Endothelial cell of umbilical vein (primary cell): ENCODE data around the gene LITAFD. TPM values are rescaled to one million over a fixed set of nuclear protein-coding genes. Genes with fewer than 3 reads are reported as not detected.

ENCODE experiments used
- BruUV-seq: library from RNA; stranded (reverse); fragments of 400-500 nt; replicated peaks from 2 replicates; lab custom pipeline; 2021; lab: Mats Ljungman, UMichigan
- CTCF ChIA-PET: fragments of 300-600, 350-600 bp; sonication (Branson Sonifier 250); formaldehyde crosslinking; loops from one replicate; lab custom pipeline; 2021; ENCODE audit warnings: antibody characterized with exemption, inconsistent platforms; lab: Charles Lee
- POLR2A ChIA-PET: fragments of 300-600, 350-600 bp; sonication (Branson Sonifier 250); formaldehyde crosslinking; loops from one replicate; lab custom pipeline; 2021; ENCODE audit warnings: antibody characterized with exemption, inconsistent platforms; lab: Charles Lee
- DNase-seq: peaks from one replicate; pipeline ENCODE4 v3.0.0-alpha.2; 2011; ENCODE audit warnings: low read depth, low spot score
- FAIRE-seq: peaks from 2 replicates; lab custom pipeline; 2011; peaks lifted over from hg19 to GRCh38; lab: Jason Lieb, UNC
- H2AFZ ChIP-seq: 2 replicates; pipeline ENCODE4 v1.6.0; 2012; ENCODE audit warnings: low read depth, low read length, control low read depth, inconsistent platforms
- H3K27ac ChIP-seq: 2 replicates; pipeline ENCODE4 v1.5.1; 2011; ENCODE audit warnings: low read depth, mild to moderate bottlenecking, control low read depth, low read length, moderate library complexity; ENCODE audit not compliant: insufficient read depth
- H3K27me3 ChIP-seq, 2 experiments: 2 replicates each; pipeline versions ENCODE4 v1.6.0 to v1.6.1; 2011; ENCODE audit warnings: low read length in 2 of 2, mixed read lengths in 1 of 2; ENCODE audit not compliant: control insufficient read depth in 2 of 2, insufficient read depth in 2 of 2
- H3K36me3 ChIP-seq, 2 experiments: 2 replicates in 1 of 2; 3 replicates in 1 of 2; pipeline ENCODE4 v1.5.1; 2011; ENCODE audit warnings: low read length in 2 of 2, mild to moderate bottlenecking in 1 of 2, moderate library complexity in 1 of 2; ENCODE audit not compliant: control insufficient read depth in 2 of 2, insufficient read depth in 2 of 2; ENCODE audit errors: extremely low read depth in 1 of 2
- H3K4me1 ChIP-seq: 3 replicates; pipeline ENCODE4 v1.5.1; 2011; ENCODE audit warnings: mild to moderate bottlenecking, low read length; ENCODE audit not compliant: control insufficient read depth, insufficient read depth; ENCODE audit errors: extremely low read depth
- H3K4me2 ChIP-seq: 2 replicates; pipeline ENCODE4 v1.6.1; 2011; ENCODE audit warnings: low read length, control low read depth, mixed read lengths; ENCODE audit not compliant: insufficient read depth
- H3K4me3 ChIP-seq, 3 experiments: fragments of 200-600 bp in 1 of 3; sonication (generic), shearing (Covaris generic) in 1 of 3; replicated peaks in 1 of 3; 2 replicates each; pipeline ENCODE4 v1.5.1; 2011 to 2016; ENCODE audit warnings: control low read depth in 3 of 3, low read length in 3 of 3, mild to moderate bottlenecking in 2 of 3, inconsistent platforms in 1 of 3, low read depth in 1 of 3, moderate library complexity in 1 of 3; ENCODE audit not compliant: insufficient read depth in 1 of 3
- H3K79me2 ChIP-seq: 2 replicates; pipeline ENCODE4 v1.6.0; 2012; ENCODE audit warnings: low read length, inconsistent platforms; ENCODE audit not compliant: control insufficient read depth, insufficient read depth
- H3K9ac ChIP-seq: replicated peaks from 2 replicates; pipeline ENCODE3; 2011; ENCODE audit warnings: low read length, control low read depth; ENCODE audit not compliant: insufficient read depth; ENCODE audit errors: extremely low read depth
- H3K9me1 ChIP-seq: replicated peaks from 3 replicates; pipeline ENCODE4 v1.6.0; 2011; ENCODE audit warnings: mild to moderate bottlenecking, low read length; ENCODE audit not compliant: control insufficient read depth, insufficient read depth; ENCODE audit errors: extremely low read depth
- H3K9me3 ChIP-seq: replicated peaks from 2 replicates; pipeline ENCODE4 v1.5.1; 2012; ENCODE audit warnings: low read length, inconsistent platforms; ENCODE audit not compliant: control insufficient read depth, insufficient read depth
- H4K20me1 ChIP-seq: replicated peaks from 2 replicates; pipeline ENCODE3; 2011; ENCODE audit warnings: mild to moderate bottlenecking, low read length; ENCODE audit not compliant: control insufficient read depth, insufficient read depth; ENCODE audit errors: extremely low read depth
- CTCF ChIP-seq, 2 donors: IDR thresholded peaks; 1 replicate in 1 of 2; 2 replicates in 1 of 2; pipeline ENCODE4 v1.5.1; 2011; ENCODE audit warnings: low read length in 2 of 2, mild to moderate bottlenecking in 2 of 2, moderate library complexity in 2 of 2, control low read depth in 1 of 2, inconsistent platforms in 1 of 2, low read depth in 1 of 2; ENCODE audit not compliant: insufficient read depth in 1 of 2; ENCODE audit errors: extremely low read depth in 1 of 2
- EZH2 ChIP-seq: IDR thresholded peaks from 2 replicates; pipeline ENCODE4 v1.6.1; 2012; ENCODE audit warnings: borderline replicate concordance, low read depth, mild to moderate bottlenecking, moderate library complexity, low read length, inconsistent platforms; ENCODE audit not compliant: severe bottlenecking
- FOS ChIP-seq: IDR thresholded peaks from 2 replicates; pipeline ENCODE4 v1.6.1; 2011; ENCODE audit warnings: mild to moderate bottlenecking, low read length, moderate library complexity, borderline replicate concordance; ENCODE audit not compliant: insufficient read depth
- GATA2 ChIP-seq: IDR thresholded peaks from 2 replicates; pipeline ENCODE4 v1.7.0; 2011; ENCODE audit warnings: low read depth, mild to moderate bottlenecking, moderate library complexity, mixed read lengths, low read length; ENCODE audit not compliant: insufficient read length, insufficient read depth
- JUN ChIP-seq: IDR thresholded peaks from 2 replicates; pipeline ENCODE4 v1.6.1; 2011; ENCODE audit warnings: borderline replicate concordance, low read depth; ENCODE audit not compliant: insufficient read length, insufficient read depth
- MAX ChIP-seq: IDR thresholded peaks from 2 replicates; pipeline ENCODE4 v1.6.1; 2011; ENCODE audit not compliant: insufficient read depth, insufficient read length
- MYC ChIP-seq: IDR thresholded peaks from one replicate; pipeline ENCODE4 v1.6.1; 2011; ENCODE audit warnings: mild to moderate bottlenecking, low read depth, low read length
- POLR2A ChIP-seq: IDR thresholded peaks from 2 replicates; pipeline ENCODE4 v1.6.1; 2012; ENCODE audit warnings: low read depth, mild to moderate bottlenecking, control low read depth, low read length
- POLR2AphosphoS5 ChIP-seq: IDR thresholded peaks from 2 replicates; pipeline ENCODE4 v1.6.1; 2012; ENCODE audit warnings: low read depth, mild to moderate bottlenecking, control low read depth, low read length, moderate library complexity; ENCODE audit not compliant: insufficient read depth
- dilution Hi-C: fragments of 300-500 bp; cut with MboI; formaldehyde crosslinking; loops from one replicate; pipeline ENCODE4 v1.15.0; 2019; ENCODE audit warnings: low sequenced_read_pairs; ENCODE audit not compliant: extremely low pct_ligation_motif_present
- intact Hi-C: fragments of 100-400 bp; cut with micrococcal nuclease; formaldehyde crosslinking; loops from one replicate; pipeline ENCODE4 v1.10.0; 2022
- polyA plus RNA-seq, 4 experiments: library from polyadenylated mRNA; depleted of rRNA in 3 of 4; stranded (reverse) in 3 of 4; unstranded in 1 of 4; fragments of >200 nt; gene quantifications; 2 replicates each; pipeline versions ENCODE4 v1.2.1 to v1.2.3, GENCODE V29; 2011 to 2012; ENCODE audit warnings: missing spikeins in 1 of 4
- total RNA-seq: library from RNA; stranded (reverse); gene quantifications from 2 replicates; pipeline ENCODE4 v1.2.3, GENCODE V29; 2021

The LITAFD gene
- total and polyA plus RNA-seq, 2 donors (not counting 3 experiments of a cell fraction or from before 2014, with no cell fraction given): not detected

DNA sequence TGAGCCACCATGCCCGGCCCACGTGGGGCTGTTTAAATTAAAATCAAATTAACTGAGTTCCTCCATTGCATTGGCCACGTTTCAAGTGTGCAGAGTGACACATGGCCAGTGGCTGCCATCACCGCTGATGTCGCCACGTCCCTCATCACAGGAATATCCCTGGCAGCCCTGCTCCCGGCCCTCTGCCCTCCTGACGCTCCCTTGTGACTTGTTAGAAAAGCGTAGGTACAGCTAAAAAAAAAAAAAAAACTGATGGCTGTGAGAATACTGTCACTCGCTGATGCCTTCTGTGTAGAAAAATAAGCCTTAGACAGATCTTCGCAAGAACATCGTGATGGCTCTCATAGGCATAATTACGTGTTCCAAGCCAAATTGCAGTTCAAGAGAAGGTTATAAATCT lies 35.0 kb upstream of the LITAFD start:
- Histone ChIP-seq H2AFZ (no peak overlapping the region), H3K4me1 (peaks cover 23% of the 10 kb centered on the region), H3K27me3 (no peaks in the 10 kb centered on the region), H3K36me3 (peaks cover 2 to 19% of the 10 kb centered on the region in 2 experiments), H3K79me2 (peaks cover 9% of the 10 kb centered on the region), H3K4me3 (no peak overlapping the region), H3K9me3 (no peaks in the 10 kb centered on the region), H3K9ac (no peak overlapping the region), H3K27ac (no peak overlapping the region), H4K20me1 (no peaks in the 10 kb centered on the region), H3K4me2 (no peak overlapping the region), H3K9me1 (no peaks in the 10 kb centered on the region)
- dilution Hi-C loops (no loop called here), intact Hi-C loops (no loop called here)
- DNase-seq: no peak
- no TSS peak for BruUV-seq
- FAIRE-seq: no peak
- POLR2A ChIA-PET: no interaction called here
- TF ChIP-seq GATA2 (no peak), POLR2A (no peak), FOS (no peak), MAX (no peak), CTCF (IDR thresholded peaks at IDR 0.05; ENCODE audit: extremely low read depth in 1 of 2, insufficient read depth in 1 of 2, low read depth in 1 of 2, low read length in 2 of 2) (no peak), MYC (no peak), JUN (no peak), EZH2 (no peak), POLR2AphosphoS5 (no peak)
- CTCF ChIA-PET: interaction anchor here (1.6 kb wide), 1 partner anchor 33 kb away, joined by 4 read pairs; no protein-coding TSS in a partner anchor
